Neuronal stem cell (in vitro differentiated cells): ENCODE data around the gene CHAF1A.

ENCODE experiments used
- DNase-seq: peaks from one replicate; pipeline ENCODE4 v3.0.0-alpha.2; 2013; ENCODE audit warnings: low spot score
- H2AFZ ChIP-seq: one replicate; pipeline ENCODE4 v1.6.1; 2013; ENCODE audit warnings: mild to moderate bottlenecking, low read length, inconsistent platforms
- H2AK5ac ChIP-seq: 2 replicates; pipeline ENCODE4 v1.6.1; 2013; ENCODE audit warnings: low read depth, mild to moderate bottlenecking, inconsistent platforms, low read length, moderate library complexity, mixed read lengths
- H2BK120ac ChIP-seq: 2 replicates; pipeline ENCODE4 v1.6.1; 2013; ENCODE audit warnings: low read depth, mild to moderate bottlenecking, inconsistent platforms, low read length, moderate library complexity, mixed read lengths
- H2BK12ac ChIP-seq: one replicate; pipeline ENCODE4 v1.6.1; 2013; ENCODE audit warnings: low read length, inconsistent platforms
- H2BK15ac ChIP-seq: 2 replicates; pipeline ENCODE4 v1.6.1; 2013; ENCODE audit warnings: mild to moderate bottlenecking, low read length, inconsistent platforms, mixed read lengths
- H2BK5ac ChIP-seq: one replicate; pipeline ENCODE4 v1.6.1; 2013; ENCODE audit warnings: inconsistent platforms, mild to moderate bottlenecking, low read length, moderate library complexity
- H3K14ac ChIP-seq: one replicate; pipeline ENCODE4 v1.6.1; 2013; ENCODE audit warnings: low read length, inconsistent platforms
- H3K18ac ChIP-seq: 2 replicates; pipeline ENCODE4 v1.6.1; 2013; ENCODE audit warnings: low read length, inconsistent platforms
- H3K23ac ChIP-seq: 2 replicates; pipeline ENCODE4 v1.6.1; 2013; ENCODE audit warnings: low read depth, mild to moderate bottlenecking, mixed read lengths, low read length, inconsistent platforms; ENCODE audit not compliant: poor library complexity
- H3K27ac ChIP-seq: replicated peaks from 3 replicates; pipeline ENCODE4 v1.5.1; 2013; ENCODE audit warnings: low read length, inconsistent platforms
- H3K27me3 ChIP-seq, 3 experiments: 2 replicates each; pipeline ENCODE4 v1.6.1; 2013; ENCODE audit warnings: low read length in 3 of 3, mild to moderate bottlenecking in 2 of 3, inconsistent platforms in 1 of 3, low read depth in 1 of 3, mixed read lengths in 1 of 3, moderate library complexity in 1 of 3; ENCODE audit not compliant: control insufficient read depth in 3 of 3, insufficient read depth in 3 of 3
- H3K36me3 ChIP-seq, 2 donors: replicated peaks in 1 of 2; 2 replicates each; pipeline ENCODE4 v1.6.1; 2013; ENCODE audit warnings: low read length in 2 of 2; ENCODE audit not compliant: control insufficient read depth in 2 of 2, insufficient read depth in 2 of 2
- H3K4ac ChIP-seq: 2 replicates; pipeline ENCODE4 v1.6.1; 2013; ENCODE audit warnings: inconsistent platforms, mild to moderate bottlenecking, low read length, moderate library complexity
- H3K4me1 ChIP-seq, 2 donors: 1 replicate in 1 of 2; 2 replicates in 1 of 2; pipeline ENCODE4 v1.6.1; 2013; ENCODE audit warnings: low read length in 2 of 2, low read depth in 1 of 2; ENCODE audit not compliant: control insufficient read depth in 2 of 2, insufficient read depth in 1 of 2
- H3K4me2 ChIP-seq: one replicate; pipeline ENCODE4 v1.6.1; 2013; ENCODE audit warnings: mild to moderate bottlenecking, low read length, inconsistent platforms; ENCODE audit not compliant: insufficient read depth, poor library complexity, severe bottlenecking
- H3K4me3 ChIP-seq, 2 donors: 2 replicates each; pipeline ENCODE4 v1.5.1; 2013; ENCODE audit warnings: low read length in 2 of 2, mild to moderate bottlenecking in 2 of 2, inconsistent platforms in 1 of 2, moderate library complexity in 1 of 2
- H3K79me1 ChIP-seq: one replicate; pipeline ENCODE4 v1.6.1; 2013; ENCODE audit warnings: low read depth, mild to moderate bottlenecking, inconsistent platforms, low read length, moderate library complexity
- H3K9ac ChIP-seq: one replicate; pipeline ENCODE4 v1.6.1; 2013; ENCODE audit warnings: mild to moderate bottlenecking, low read depth, low read length, inconsistent platforms; ENCODE audit not compliant: poor library complexity
- H3K9me3 ChIP-seq, 2 donors: replicated peaks in 1 of 2; 2 replicates each; pipeline versions ENCODE3 to v1.6.1; 2013; ENCODE audit warnings: low read length in 2 of 2, mild to moderate bottlenecking in 2 of 2, inconsistent platforms in 1 of 2, low read depth in 1 of 2, mixed read lengths in 1 of 2, moderate library complexity in 1 of 2; ENCODE audit not compliant: control insufficient read depth in 2 of 2, insufficient read depth in 1 of 2
- H4K8ac ChIP-seq: one replicate; pipeline ENCODE4 v1.6.1; 2013; ENCODE audit warnings: low read depth, mild to moderate bottlenecking, inconsistent platforms, low read length, moderate library complexity
- H4K91ac ChIP-seq: one replicate; pipeline ENCODE4 v1.6.1; 2013; ENCODE audit warnings: low read length, low read depth, mild to moderate bottlenecking, inconsistent platforms; ENCODE audit not compliant: poor library complexity
- WGBS, 2 donors: extraction: QIAGEN DNeasy Blood & Tissue Kit; methylation state at CpG; one replicate each; pipeline ENCODE4 v1.1.7; 2013; ENCODE audit warnings: missing lambda C conversion rate in 2 of 2, mixed read lengths in 1 of 2; ENCODE audit not compliant: insufficient read length in 2 of 2, insufficient replicate concordance in 1 of 2; ENCODE audit errors: extremely low coverage in 2 of 2; 5-methylcytosine and 5-hydroxymethylcytosine counted together

Gene CHAF1A

DNA sequence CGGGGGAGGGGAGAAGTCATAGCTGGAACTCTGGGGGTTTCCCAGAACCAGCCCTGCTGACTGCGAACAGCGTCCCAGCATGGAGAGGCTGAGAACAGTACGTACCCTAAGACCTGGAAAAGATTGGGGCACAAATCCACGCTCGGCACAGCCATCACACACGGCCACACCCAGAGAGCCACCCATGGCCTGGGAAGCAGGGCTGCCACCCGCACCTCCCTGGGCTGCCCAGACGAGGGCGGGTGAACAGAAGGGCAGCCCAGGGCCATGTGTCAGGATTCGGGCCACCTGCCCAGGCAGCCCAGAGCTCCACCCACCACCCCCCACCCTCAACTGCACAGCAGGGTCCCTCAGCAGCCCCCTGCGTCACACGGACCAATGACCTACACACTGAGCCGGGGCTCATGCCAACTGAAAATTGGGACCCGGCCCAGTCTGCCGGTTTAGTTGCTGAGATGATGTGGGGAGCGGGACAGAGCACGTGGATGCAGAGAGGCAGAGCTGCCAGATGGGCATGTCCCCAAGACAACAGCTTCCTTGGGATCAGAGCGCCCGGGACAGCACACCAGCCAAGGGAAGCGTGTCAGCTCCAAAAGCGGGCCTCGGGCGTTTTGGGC lies 46.7 kb downstream of the CHAF1A start:
- Histone ChIP-seq H2AFZ (no peak overlapping the region), H4K8ac (no peak overlapping the region), H3K9me3 (no peaks in the 10 kb centered on the region), H3K27ac (no peak overlapping the region), H3K4ac (no peak overlapping the region), H4K91ac (no peak overlapping the region), H3K4me2 (no peak overlapping the region), H2BK5ac (peak overlapping the region; percentile 75), H2BK120ac (no peak overlapping the region), H3K36me3 (peaks cover 41 to 90% of the 10 kb centered on the region in 2 donors), H3K14ac (no peak overlapping the region), H2AK5ac (no peak overlapping the region), H2BK15ac (no peak overlapping the region), H3K4me3 (no peak overlapping the region), H3K27me3 (no peaks in the 10 kb centered on the region), H3K18ac (peak overlapping the region; percentile 8), H3K4me1 (peaks cover 0 to 2% of the 10 kb centered on the region in 2 donors), H3K9ac (no peak overlapping the region), H3K23ac (peak overlapping the region; percentile 20), H2BK12ac (no peak overlapping the region), H3K79me1 (peaks cover 5% of the 10 kb centered on the region)
- DNase-seq = no peak
- WGBS, 2 donors = no CpG with 5 or more reads among the region's 24 CpGs

- H3K9me3 ChIP-seq = no peaks in the 10 kb centered on the region
- no peak overlapping the region for H2AFZ ChIP-seq
- H4K91ac ChIP-seq = no peak overlapping the region
- H3K4me2 ChIP-seq = no peak overlapping the region
- H3K4me1 ChIP-seq = peaks cover 0 to 2% of the 10 kb centered on the region in 2 donors
- no CpG with 5 or more reads among the region's 9 CpGs for WGBS, 2 donors
- no peak overlapping the region for H2AK5ac ChIP-seq
- H2BK12ac ChIP-seq = no peak overlapping the region
- DNase-seq = no peak
- no peak overlapping the region for H2BK120ac ChIP-seq
- no peak overlapping the region for H3K14ac ChIP-seq
- H3K36me3 ChIP-seq = peaks cover 36 to 89% of the 10 kb centered on the region in 2 donors
- H3K27me3 ChIP-seq = no peaks in the 10 kb centered on the region
- H4K8ac ChIP-seq = no peak overlapping the region
- no peak overlapping the region for H3K27ac ChIP-seq
- H3K9ac ChIP-seq = no peak overlapping the region
- no peak overlapping the region for H3K18ac ChIP-seq
- H3K79me1 ChIP-seq = peaks cover 5% of the 10 kb centered on the region
- no peak overlapping the region for H3K23ac ChIP-seq
- H2BK5ac ChIP-seq = no peak overlapping the region
- H3K4ac ChIP-seq = no peak overlapping the region
- H2BK15ac ChIP-seq = no peak overlapping the region
- H3K4me3 ChIP-seq = no peak overlapping the region
Measured at GRCh38 chr19:4449639-4450028, 47.2 kb downstream of the CHAF1A start.

DNA sequence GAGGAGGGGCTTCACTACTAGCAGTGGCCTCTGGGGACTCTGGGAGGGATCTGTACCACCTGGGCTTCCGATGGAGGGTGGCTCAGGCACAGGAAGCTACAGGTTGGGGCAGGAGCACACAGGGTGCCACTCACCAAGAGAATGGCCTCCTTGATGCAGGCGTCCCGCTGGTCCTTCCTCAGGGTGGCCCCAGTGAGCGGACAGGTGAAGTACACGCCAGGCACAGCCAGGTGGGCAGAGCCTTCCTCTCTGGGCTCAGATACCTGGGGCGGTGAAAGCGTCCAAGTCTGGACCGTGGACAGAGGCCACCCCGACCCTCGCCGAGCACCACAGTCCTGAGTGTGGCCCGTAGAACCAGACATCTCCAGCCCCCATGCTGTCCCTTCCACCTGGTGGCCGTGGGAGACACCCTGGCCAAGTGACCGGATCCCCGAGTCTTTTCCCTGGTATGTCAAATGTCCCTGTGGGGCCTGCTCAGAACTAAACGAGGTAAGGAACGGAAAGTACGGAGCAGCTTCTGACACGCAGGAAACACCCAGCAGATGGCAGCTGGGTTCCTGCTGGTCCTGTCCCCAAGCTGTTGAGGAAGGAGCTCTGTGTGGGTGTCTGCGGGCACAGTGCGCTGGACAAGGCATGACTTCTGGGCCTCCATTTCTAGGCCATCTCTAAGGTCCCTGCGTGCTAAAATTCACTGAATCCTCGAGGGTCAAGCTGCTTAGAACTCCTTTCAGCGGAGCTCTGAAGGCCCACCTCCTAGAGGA lies 50.0 kb downstream of the CHAF1A start:
- no peak overlapping the region for H3K14ac ChIP-seq
- no peaks in the 10 kb centered on the region for H3K27me3 ChIP-seq
- H3K79me1 ChIP-seq = peaks cover 2% of the 10 kb centered on the region
- H3K9me3 ChIP-seq = no peaks in the 10 kb centered on the region
- peak overlapping the region; percentile 63 for H3K9ac ChIP-seq
- no peak overlapping the region for H3K4me3 ChIP-seq
- no peak overlapping the region for H4K91ac ChIP-seq
- DNase-seq = no peak
- H2BK12ac ChIP-seq = no peak overlapping the region
- no peak overlapping the region for H3K23ac ChIP-seq
- H4K8ac ChIP-seq = no peak overlapping the region
- no peak overlapping the region for H2BK120ac ChIP-seq
- no peak overlapping the region for H3K4ac ChIP-seq
- no peak overlapping the region for H2AK5ac ChIP-seq
- H3K18ac ChIP-seq = peak overlapping the region; percentile 44
- H2BK15ac ChIP-seq = no peak overlapping the region
- H3K27ac ChIP-seq = no peak overlapping the region
- H2BK5ac ChIP-seq = peak overlapping the region; percentile 46
- no CpG with 5 or more reads among the region's 24 CpGs for WGBS, 2 donors
- no peak overlapping the region for H2AFZ ChIP-seq
- peaks cover 9 to 13% of the 10 kb centered on the region in 2 donors for H3K4me1 ChIP-seq
- peaks cover 25 to 61% of the 10 kb centered on the region in 2 donors for H3K36me3 ChIP-seq
- H3K4me2 ChIP-seq = no peak overlapping the region
